BJ (cell line): Measurements from ENCODE around the gene DUS2. TPM values are rescaled to one million over a fixed set of nuclear protein-coding genes. Genes with fewer than 3 reads are reported as not detected.

Experiments used
- polyA plus RNA-seq: library from polyadenylated mRNA; depleted of rRNA; stranded (reverse); fragments of >200 nt; gene quantifications from 2 replicates; pipeline ENCODE4 v1.2.3, GENCODE V29; 2011; rRNA removed
- small RNA-seq: library from RNA; depleted of rRNA; stranded (forward); fragments of <200 nt; gene quantifications from one replicate; pipeline ENCODE3, GENCODE V24; 2012; ENCODE audit warnings: low replicate concordance, low read depth; ENCODE audit not compliant: insufficient read length

The DUS2 gene
- polyA plus RNA-seq, 1 experiment: 18.3 TPM

Small RNA genes lying within 50 kb of the gene (small RNA-seq; reads per million reads assigned to genes)
- gene RF00019 (not detected), gene RNU6-359P (0.84 reads per million)

Other genes with a start within 250 kb of the DUS2 start
- 11.5 and 17.6 TPM in 2 replicates for gene RANBP10, start 216.7 kb upstream of the DUS2 start, polyA plus RNA-seq
- 0.96 and 1.6 TPM in 2 replicates for gene TSNAXIP1, start 216.4 kb upstream of the DUS2 start, polyA plus RNA-seq
- 20.1 and 25.8 TPM in 2 replicates for gene THAP11, start 181.0 kb upstream of the DUS2 start, polyA plus RNA-seq
- 173 and 230 TPM in 2 replicates for gene NUTF2, start 176.4 kb upstream of the DUS2 start, polyA plus RNA-seq
- gene CENPT, start 175.6 kb upstream of the DUS2 start, polyA plus RNA-seq: 26.2 and 42.4 TPM in 2 replicates
- 19.9 and 27.4 TPM in 2 replicates for gene EDC4, start 150.2 kb upstream of the DUS2 start, polyA plus RNA-seq
- 0.22 and 0.27 TPM in 2 replicates for gene NRN1L, start 138.4 kb upstream of the DUS2 start, polyA plus RNA-seq
- 26.0 and 45.5 TPM in 2 replicates for gene PSKH1, start 130.0 kb upstream of the DUS2 start, polyA plus RNA-seq
- gene CTRL, start 91.4 kb upstream of the DUS2 start, polyA plus RNA-seq: 0.15 and 0.58 TPM in 2 replicates
- gene PSMB10, start 86.4 kb upstream of the DUS2 start, polyA plus RNA-seq: 24.8 and 29.1 TPM in 2 replicates
- 7.9 and 13.6 TPM in 2 replicates for gene LCAT, start 79.2 kb upstream of the DUS2 start, polyA plus RNA-seq
- gene SLC12A4, start 54.6 kb upstream of the DUS2 start, polyA plus RNA-seq: 64.4 and 115 TPM in 2 replicates
- not detected in 2 replicates for gene DPEP3, start 42.8 kb upstream of the DUS2 start, polyA plus RNA-seq
- 0.10 and 0.25 TPM in 2 replicates for gene DPEP2, start 23.8 kb upstream of the DUS2 start, polyA plus RNA-seq
- gene DPEP2NB, start 7.4 kb upstream of the DUS2 start, polyA plus RNA-seq: not detected in 2 replicates
- gene DDX28, start 52 bp upstream of the DUS2 start, polyA plus RNA-seq: 8.1 and 10.1 TPM in 2 replicates
- gene NFATC3, start 62.1 kb downstream of the DUS2 start, polyA plus RNA-seq: 10.5 and 14.9 TPM in 2 replicates
- gene ESRP2, start 212.8 kb downstream of the DUS2 start, polyA plus RNA-seq: 0.04 TPM in 2 replicates
- gene PLA2G15, start 222.1 kb downstream of the DUS2 start, polyA plus RNA-seq: 23.9 and 39.2 TPM in 2 replicates
- gene SLC7A6, start 241.2 kb downstream of the DUS2 start, polyA plus RNA-seq: 45.7 and 51.2 TPM in 2 replicates